Heart left ventricle (tissue), 16 donors: ENCODE results near the gene NRN1L. TPM values are rescaled to one million over a fixed set of nuclear protein-coding genes. Genes with fewer than 3 reads are reported as not detected.
A peak's percentile ranks its signal among the peaks of the same experiment; 100 is the strongest.

Experiments
- ATAC-seq, 4 donors: fragments of 200-7000 bp; cut with Tn5 transposase; one replicate each; pipeline ENCODE4 v1.9.1; 2020 to 2022; ENCODE audit warnings: moderate library complexity in 4 of 4, mild to moderate bottlenecking in 3 of 4, moderate number of reproducible peaks in 1 of 4
- DNase-seq, 5 donors: peaks; one replicate each; pipeline ENCODE4 v3.0.0-alpha.2; 2020
- H3K27ac ChIP-seq, 12 donors: fragments of 200-600 bp; sonication (generic) in 4 of 12; one replicate each; pipeline versions ENCODE4 v1.5.0 to v1.8.0; 2016 to 2022; ENCODE audit warnings: mild to moderate bottlenecking in 2 of 12
- H3K27me3 ChIP-seq, 9 donors: fragments of 200-600 bp; sonication (generic) in 2 of 9; one replicate each; pipeline versions ENCODE4 v1.5.1 to v1.8.0; 2016 to 2022; ENCODE audit warnings: mild to moderate bottlenecking in 3 of 9
- H3K36me3 ChIP-seq, 9 donors: fragments of 200-600 bp; sonication (generic) in 2 of 9; one replicate each; pipeline versions ENCODE4 v1.5.0 to v1.8.0; 2018 to 2022; ENCODE audit warnings: mild to moderate bottlenecking in 2 of 9
- H3K4me1 ChIP-seq, 12 donors: fragments of 200-600 bp; sonication (generic) in 4 of 12; one replicate each; pipeline versions ENCODE4 v1.5.0 to v1.8.0; 2016 to 2022; ENCODE audit warnings: mild to moderate bottlenecking in 3 of 12
- H3K4me3 ChIP-seq, 12 donors: fragments of 200-600 bp; sonication (generic) in 4 of 12; one replicate each; pipeline versions ENCODE4 v1.5.0 to v1.8.0; 2017 to 2022; ENCODE audit warnings: mild to moderate bottlenecking in 9 of 12, moderate library complexity in 4 of 12
- H3K9me3 ChIP-seq, 12 donors: fragments of 200-600 bp; sonication (generic) in 4 of 12; one replicate each; pipeline versions ENCODE4 v1.5.0 to v1.8.0; 2016 to 2022; ENCODE audit warnings: mild to moderate bottlenecking in 1 of 12
- POLR2A ChIP-seq, 2 donors: fragments of 450-650 bp; IDR thresholded peaks; one replicate each; pipeline ENCODE4 v1.6.1; 2017; ENCODE audit warnings: antibody characterized with exemption in 2 of 2, mild to moderate bottlenecking in 2 of 2, moderate library complexity in 2 of 2
- WGBS, 4 donors: extraction: QIAGEN DNeasy Blood & Tissue Kit in 2 of 4; methylation state at CpG; one replicate each; pipeline versions ENCODE4 v1.1.5 to v1.1.7; 2013 to 2018; 5-methylcytosine and 5-hydroxymethylcytosine counted together
- intact Hi-C, 10 donors: fragments of 100-400 bp; cut with DNase I; formaldehyde crosslinking; loops; one replicate each; pipeline versions ENCODE4 v1.11.1 to v1.14.2; 2022
- polyA plus RNA-seq, 2 donors: library from polyadenylated mRNA; stranded (reverse); fragments of 200-250 nt; gene quantifications; one replicate each; pipeline ENCODE4 v1.2.3, GENCODE V29; 2013
- total RNA-seq, 9 donors: library from RNA; depleted of rRNA in 2 of 9; stranded (reverse); fragments of >200 nt in 2 of 9; fragmentation: NEBNext Ultra II Directional in 3 of 9; extraction: Animal tissue kit (Norgen Biotek cat#: 25700) in 3 of 9; gene quantifications; one replicate each; pipeline versions ENCODE4 v1.1.0 to v1.2.4, GENCODE V29; 2016 to 2023
- TF ChIP-seq, protein P1 (sequence below), 12 donors: fragments of 200-600 bp; sonication (generic) in 4 of 12; IDR thresholded peaks; one replicate each; pipeline versions ENCODE4 v1.5.0 to v1.8.0; 2018 to 2022; ENCODE audit warnings: antibody characterized with exemption in 12 of 12, mild to moderate bottlenecking in 5 of 12
- donor health status: ischemic (EF 13 %, LVEDD 7.1; RV severe dilation, severe dysfunction).
- donor health status: healthy with polysubstance abuse.
- donor health status: DM: no; HTN: yes; CAD: no.
- donor health status: DM: no; HTN: no; CAD: no.
- donor health status: ischemic (EF 25% LVEDD 6.9; RV normal size, moderate dysfunction).
- donor health status: ischemic (EF 25% LVEDD 5.7; RV mildly dilated, moderate dysfunction).
- donor health status: healthy.
- donor health status: DM: yes; HTN: yes; CAD: no.
- donor health status: ischemic (EF 35%, LVEDD 5.7; RV mildly dilated, moderate dysfunction).
- donor health status: nonischemic (EF 11% LVEDD 7.7; RV severe dilation, severe dysfunction).
- donor health status: DM: yes; HTN: yes; CAD: no.
- donor health status: PGD.
- donor health status: ischemic (EF 29% LVEDD 5.4; RV normal size, mild dysfunction).
- donor health status: nonischemic (EF 23%, LVEDD 6.1; RV moderate dilation, normal function).

NRN1L gene
- total and polyA plus RNA-seq, 11 donors = 0.78 to 5.8 (median 1.7) TPM; not detected in 3

DNA sequence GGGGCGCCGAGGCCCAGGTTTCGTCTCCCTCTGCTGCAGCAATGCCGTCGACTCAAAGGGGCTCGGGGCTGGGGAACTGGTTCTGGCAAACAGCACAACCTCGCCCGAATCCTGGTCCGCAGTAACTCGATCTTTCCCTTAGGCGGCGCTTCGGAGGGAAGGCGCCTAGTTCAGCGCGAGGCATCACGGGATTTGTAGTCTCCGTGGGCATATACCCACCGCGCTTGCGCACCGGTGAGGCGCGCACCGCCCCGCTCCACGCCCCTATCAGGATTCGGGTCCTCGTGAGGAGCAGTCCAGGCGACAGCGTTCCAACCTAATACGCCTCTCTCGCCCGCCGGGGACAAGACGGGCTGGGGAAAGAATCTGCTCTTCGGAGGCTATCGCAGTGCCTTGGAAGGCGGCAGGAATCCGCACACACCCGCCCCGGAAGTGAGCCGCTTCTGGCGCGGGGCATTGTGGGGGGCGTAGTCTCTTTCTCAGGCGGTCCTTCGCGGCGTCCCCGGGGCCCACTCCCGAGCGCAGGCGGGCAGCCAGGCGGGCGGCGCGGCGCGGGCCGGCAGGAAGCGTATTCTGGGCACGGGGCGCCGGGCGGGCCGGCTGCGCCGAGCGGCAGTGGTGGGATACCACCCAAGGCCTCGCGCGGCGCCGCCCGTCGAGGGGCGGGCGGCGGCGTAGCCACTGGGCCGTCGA lies 42.7 kb upstream of the NRN1L start, which contains the start of gene THAP11:
THAP11 (plus strand) TSS at position 505 of the 693 bp plus-strand sequence. CDS start 235 bp downstream, outside the sequence.
- H3K4me3 ChIP-seq = peak within 1 kb of the TSS; percentile 66 to 99 (median 76)
- H3K9me3 ChIP-seq = no peaks in the 10 kb centered on the region
- H3K27ac ChIP-seq = peak within 1 kb of the TSS; percentile 95 to 100 (median 98)
- H3K27me3 ChIP-seq = no peaks in the 10 kb centered on the region
- TF ChIP-seq, protein P1, sequence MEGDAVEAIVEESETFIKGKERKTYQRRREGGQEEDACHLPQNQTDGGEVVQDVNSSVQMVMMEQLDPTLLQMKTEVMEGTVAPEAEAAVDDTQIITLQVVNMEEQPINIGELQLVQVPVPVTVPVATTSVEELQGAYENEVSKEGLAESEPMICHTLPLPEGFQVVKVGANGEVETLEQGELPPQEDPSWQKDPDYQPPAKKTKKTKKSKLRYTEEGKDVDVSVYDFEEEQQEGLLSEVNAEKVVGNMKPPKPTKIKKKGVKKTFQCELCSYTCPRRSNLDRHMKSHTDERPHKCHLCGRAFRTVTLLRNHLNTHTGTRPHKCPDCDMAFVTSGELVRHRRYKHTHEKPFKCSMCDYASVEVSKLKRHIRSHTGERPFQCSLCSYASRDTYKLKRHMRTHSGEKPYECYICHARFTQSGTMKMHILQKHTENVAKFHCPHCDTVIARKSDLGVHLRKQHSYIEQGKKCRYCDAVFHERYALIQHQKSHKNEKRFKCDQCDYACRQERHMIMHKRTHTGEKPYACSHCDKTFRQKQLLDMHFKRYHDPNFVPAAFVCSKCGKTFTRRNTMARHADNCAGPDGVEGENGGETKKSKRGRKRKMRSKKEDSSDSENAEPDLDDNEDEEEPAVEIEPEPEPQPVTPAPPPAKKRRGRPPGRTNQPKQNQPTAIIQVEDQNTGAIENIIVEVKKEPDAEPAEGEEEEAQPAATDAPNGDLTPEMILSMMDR (IDR thresholded peaks at IDR 0.05) = peak; percentile 75 to 95 (median 84)
- peak in 1 of 2 donors; percentile 62 for TF ChIP-seq POLR2A (IDR thresholded peaks at IDR 0.05)
- ATAC-seq = peak; percentile 78 to 83 (median 82)
- 0 to 1% (median 0%) methylated on average over 33 to 83 of the region's 83 CpGs for WGBS, 4 donors
- intact Hi-C loops = no loop called here
- DNase-seq = peak; percentile 93 to 96 (median 95)
- H3K4me1 ChIP-seq = peaks cover 20 to 46% (median 33%) of the 10 kb centered on the region in 12 donors
- peaks cover 0 to 4% (median 0%) of the 10 kb centered on the region in 9 donors for H3K36me3 ChIP-seq

DNA sequence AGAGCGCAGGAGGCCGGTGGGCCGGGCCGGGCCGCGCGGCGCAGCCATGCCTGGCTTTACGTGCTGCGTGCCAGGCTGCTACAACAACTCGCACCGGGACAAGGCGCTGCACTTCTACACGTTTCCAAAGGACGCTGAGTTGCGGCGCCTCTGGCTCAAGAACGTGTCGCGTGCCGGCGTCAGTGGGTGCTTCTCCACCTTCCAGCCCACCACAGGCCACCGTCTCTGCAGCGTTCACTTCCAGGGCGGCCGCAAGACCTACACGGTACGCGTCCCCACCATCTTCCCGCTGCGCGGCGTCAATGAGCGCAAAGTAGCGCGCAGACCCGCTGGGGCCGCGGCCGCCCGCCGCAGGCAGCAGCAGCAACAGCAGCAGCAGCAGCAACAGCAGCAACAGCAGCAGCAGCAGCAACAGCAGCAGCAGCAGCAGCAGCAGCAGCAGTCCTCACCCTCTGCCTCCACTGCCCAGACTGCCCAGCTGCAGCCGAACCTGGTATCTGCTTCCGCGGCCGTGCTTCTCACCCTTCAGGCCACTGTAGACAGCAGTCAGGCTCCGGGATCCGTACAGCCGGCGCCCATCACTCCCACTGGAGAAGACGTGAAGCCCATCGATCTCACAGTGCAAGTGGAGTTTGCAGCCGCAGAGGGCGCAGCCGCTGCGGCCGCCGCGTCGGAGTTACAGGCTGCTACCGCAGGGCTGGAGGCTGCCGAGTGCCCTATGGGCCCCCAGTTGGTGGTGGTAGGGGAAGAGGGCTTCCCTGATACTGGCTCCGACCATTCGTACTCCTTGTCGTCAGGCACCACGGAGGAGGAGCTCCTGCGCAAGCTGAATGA lies 42.0 kb upstream of the NRN1L start:
- 0 to 1% (median 0%) methylated on average over 1 to 67 of the region's 67 CpGs for WGBS, 4 donors
- H3K4me3 ChIP-seq = peak overlapping the region; percentile 66 to 99 (median 76)
- peaks cover 0 to 4% (median 0%) of the 10 kb centered on the region in 9 donors for H3K36me3 ChIP-seq
- TF ChIP-seq, protein P1 (IDR thresholded peaks at IDR 0.05) = peak in 6 of 12 donors; percentile 11 to 40 (median 29)
- TF ChIP-seq POLR2A (IDR thresholded peaks at IDR 0.05) = no peak
- no peaks in the 10 kb centered on the region for H3K27me3 ChIP-seq
- no peaks in the 10 kb centered on the region for H3K9me3 ChIP-seq
- ATAC-seq = peak in 2 of 4 donors; percentile 7 to 8
- intact Hi-C loops = no loop called here
- peak; percentile 41 to 69 (median 59) for DNase-seq
- peak overlapping the region; percentile 95 to 100 (median 98) for H3K27ac ChIP-seq
- peaks cover 21 to 52% (median 35%) of the 10 kb centered on the region in 12 donors for H3K4me1 ChIP-seq

DNA sequence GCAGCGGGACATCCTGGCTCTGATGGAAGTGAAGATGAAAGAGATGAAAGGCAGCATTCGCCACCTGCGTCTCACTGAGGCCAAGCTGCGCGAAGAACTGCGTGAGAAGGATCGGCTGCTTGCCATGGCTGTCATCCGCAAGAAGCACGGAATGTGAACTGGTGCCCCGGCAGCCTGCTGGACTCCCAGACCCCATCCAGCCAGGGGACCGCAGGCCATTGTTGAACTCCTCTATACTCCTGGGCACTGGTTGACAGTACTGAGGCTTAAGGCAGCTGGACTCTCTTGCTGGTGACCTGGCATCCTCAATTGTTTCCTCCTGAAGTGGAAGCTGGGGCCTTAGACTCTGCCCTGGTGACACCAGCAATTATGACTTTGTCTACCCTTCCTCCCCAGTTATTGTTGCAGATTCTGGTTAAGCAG lies 41.3 kb upstream of the NRN1L start:
- no peak for ATAC-seq
- intact Hi-C loops = no loop called here
- DNase-seq = no peak

More for the DNA sequence above, 41.3 kb upstream of the NRN1L start:
- Histone ChIP-seq H3K27me3 (no peaks in the 10 kb centered on the region), H3K27ac (peak overlapping the region; percentile 95 to 100 (median 98)), H3K4me3 (peak overlapping the region; percentile 66 to 99 (median 76)), H3K4me1 (peaks cover 21 to 58% (median 41%) of the 10 kb centered on the region in 12 donors), H3K9me3 (no peaks in the 10 kb centered on the region), H3K36me3 (peaks cover 0 to 4% (median 0%) of the 10 kb centered on the region in 9 donors)
- 4 to 9% (median 6%) methylated on average over 10 to 11 of the region's 11 CpGs for WGBS, 4 donors
- no peak for TF ChIP-seq POLR2A (IDR thresholded peaks at IDR 0.05)
- TF ChIP-seq, protein P1 (IDR thresholded peaks at IDR 0.05) = peak in 1 of 12 donors; percentile 3
